H1 (cell line): Measurements from ENCODE around the gene SLX4IP. TPM values are rescaled to one million over a fixed set of nuclear protein-coding genes. Genes with fewer than 3 reads are reported as not detected.

ENCODE experiments used
- CTCF ChIA-PET: fragments of 300-600 bp; sonication (Branson Sonifier 250); formaldehyde crosslinking; loops from one replicate; lab custom pipeline; 2021; ENCODE audit not compliant: partially characterized antibody; lab: Charles Lee
- POLR2A ChIA-PET: fragments of 300-600 bp; sonication (Branson Sonifier 250); formaldehyde crosslinking; loops from one replicate; lab custom pipeline; 2021; ENCODE audit warnings: inconsistent platforms; ENCODE audit not compliant: partially characterized antibody; lab: Charles Lee
- DNase-seq, 2 experiments: peaks; one replicate each; pipeline versions ENCODE4 v3.0.0 to v3.0.0-alpha.2; 2010 to 2022; ENCODE audit warnings: low spot score in 2 of 2, low read depth in 1 of 2, mixed read lengths in 1 of 2
- FAIRE-seq: peaks from 2 replicates; lab custom pipeline; 2011; peaks lifted over from hg19 to GRCh38; lab: Jason Lieb, UNC
- H2AFZ ChIP-seq: 2 replicates; pipeline ENCODE4 v1.8.1; 2012; ENCODE audit warnings: low read length, inconsistent platforms
- H2AK5ac ChIP-seq: 2 replicates; pipeline ENCODE4 v1.6.1; 2013; ENCODE audit warnings: low read depth, low read length
- H2BK120ac ChIP-seq: replicated peaks from 2 replicates; pipeline ENCODE3; 2013; ENCODE audit warnings: low read depth, low read length, inconsistent platforms
- H2BK12ac ChIP-seq: 2 replicates; pipeline ENCODE4 v1.6.1; 2013; ENCODE audit warnings: low read depth, low read length
- H2BK15ac ChIP-seq: 2 replicates; pipeline ENCODE4 v1.6.1; 2013; ENCODE audit warnings: low read length
- H2BK20ac ChIP-seq: 2 replicates; pipeline ENCODE4 v1.6.1; 2013; ENCODE audit warnings: low read length
- H2BK5ac ChIP-seq: 2 replicates; pipeline ENCODE4 v1.6.1; 2013; ENCODE audit warnings: low read depth, low read length
- H3K14ac ChIP-seq: 2 replicates; pipeline ENCODE4 v1.6.1; 2013; ENCODE audit warnings: inconsistent platforms; ENCODE audit not compliant: insufficient read length
- H3K18ac ChIP-seq: 2 replicates; pipeline ENCODE4 v1.6.1; 2013; ENCODE audit warnings: low read length; ENCODE audit errors: extremely low read depth
- H3K23ac ChIP-seq: 2 replicates; pipeline ENCODE4 v1.6.1; 2013; ENCODE audit warnings: inconsistent platforms; ENCODE audit not compliant: insufficient read length
- H3K23me2 ChIP-seq: 2 replicates; pipeline ENCODE4 v1.6.1; 2013; ENCODE audit warnings: low read depth, low read length
- H3K27ac ChIP-seq: 2 replicates; pipeline ENCODE4 v1.6.1; 2011; ENCODE audit warnings: low read depth, low read length, inconsistent platforms
- H3K27me3 ChIP-seq, 4 experiments: replicated peaks in 1 of 4; 1 replicate in 1 of 4; 2 replicates in 3 of 4; pipeline versions ENCODE4 v1.6.1 to v1.8.1; 2011 to 2013; ENCODE audit warnings: low read length in 3 of 4, mild to moderate bottlenecking in 3 of 4, inconsistent platforms in 2 of 4, mixed read lengths in 2 of 4, moderate library complexity in 1 of 4; ENCODE audit not compliant: control insufficient read depth in 3 of 4, insufficient read depth in 3 of 4; ENCODE audit errors: extremely low read depth in 1 of 4
- H3K36me3 ChIP-seq, 4 experiments: 2 replicates each; pipeline versions ENCODE4 v1.6.1 to v1.8.1; 2011 to 2013; ENCODE audit warnings: mild to moderate bottlenecking in 4 of 4, low read length in 3 of 4, moderate library complexity in 2 of 4, control low read depth in 1 of 4, inconsistent platforms in 1 of 4; ENCODE audit not compliant: insufficient read depth in 4 of 4, control insufficient read depth in 2 of 4
- H3K4ac ChIP-seq: replicated peaks from 2 replicates; pipeline ENCODE3; 2013; ENCODE audit warnings: low read length, low read depth, mixed read lengths, inconsistent platforms; ENCODE audit not compliant: insufficient read length
- H3K4me1 ChIP-seq, 4 experiments: replicated peaks in 1 of 4; 1 replicate in 1 of 4; 2 replicates in 3 of 4; pipeline versions ENCODE4 v1.6.1 to v1.8.1; 2011 to 2013; ENCODE audit warnings: low read length in 3 of 4, inconsistent platforms in 2 of 4, mixed read lengths in 1 of 4; ENCODE audit not compliant: insufficient read depth in 4 of 4, control insufficient read depth in 3 of 4
- H3K4me2 ChIP-seq, 2 experiments: 2 replicates each; pipeline versions ENCODE4 v1.6.1 to v1.8.1; 2011 to 2013; ENCODE audit warnings: low read depth in 2 of 2, low read length in 2 of 2, control low read depth in 1 of 2, inconsistent platforms in 1 of 2, mild to moderate bottlenecking in 1 of 2; ENCODE audit not compliant: insufficient read depth in 1 of 2
- H3K4me3 ChIP-seq, 4 experiments: fragments of 200-600, 300-600 bp in 1 of 4; sonication (generic), shearing (Covaris generic), sonication (Bioruptor Twin) in 1 of 4; 2 replicates each; pipeline versions ENCODE4 v1.5.1 to v1.8.1; 2011 to 2016; ENCODE audit warnings: low read length in 4 of 4, low read depth in 3 of 4, control low read depth in 2 of 4, inconsistent platforms in 2 of 4, mild to moderate bottlenecking in 2 of 4, mixed read lengths in 1 of 4, moderate library complexity in 1 of 4; ENCODE audit not compliant: insufficient read depth in 2 of 4; ENCODE audit errors: extremely low read depth in 1 of 4
- H3K56ac ChIP-seq: replicated peaks from 2 replicates; pipeline ENCODE3; 2013; ENCODE audit warnings: low read depth, mild to moderate bottlenecking, mixed read lengths, low read length, inconsistent platforms; ENCODE audit not compliant: insufficient read length
- H3K79me1 ChIP-seq: 2 replicates; pipeline ENCODE4 v1.6.1; 2013; ENCODE audit warnings: low read depth, low read length, control low read depth
- H3K79me2 ChIP-seq, 2 experiments: 2 replicates each; pipeline versions ENCODE4 v1.6.1 to v1.8.1; 2012 to 2013; ENCODE audit warnings: low read length in 2 of 2, mild to moderate bottlenecking in 2 of 2, inconsistent platforms in 1 of 2; ENCODE audit not compliant: insufficient read depth in 2 of 2, control insufficient read depth in 1 of 2
- H3K9ac ChIP-seq, 4 experiments: replicated peaks in 1 of 4; 1 replicate in 1 of 4; 2 replicates in 3 of 4; pipeline versions ENCODE4 v1.6.1 to v1.8.1; 2011 to 2013; ENCODE audit warnings: low read depth in 3 of 4, low read length in 3 of 4, control low read depth in 2 of 4, mild to moderate bottlenecking in 2 of 4, moderate library complexity in 2 of 4, inconsistent platforms in 1 of 4; ENCODE audit errors: extremely low read depth in 1 of 4
- H3K9me3 ChIP-seq, 2 experiments: 2 replicates each; pipeline versions ENCODE4 v1.6.1 to v1.8.1; 2012 to 2013; ENCODE audit warnings: mild to moderate bottlenecking in 2 of 2, moderate library complexity in 2 of 2, control low read depth in 1 of 2, inconsistent platforms in 1 of 2, low read depth in 1 of 2, low read length in 1 of 2, mixed read lengths in 1 of 2; ENCODE audit not compliant: insufficient read depth in 2 of 2
- H4K20me1 ChIP-seq, 2 experiments: replicated peaks in 1 of 2; 2 replicates each; pipeline versions ENCODE3 to v1.8.1; 2011 to 2013; ENCODE audit warnings: inconsistent platforms in 2 of 2, low read length in 2 of 2, mild to moderate bottlenecking in 1 of 2; ENCODE audit not compliant: insufficient read depth in 2 of 2, control insufficient read depth in 1 of 2
- H4K5ac ChIP-seq: 2 replicates; pipeline ENCODE4 v1.6.1; 2013; ENCODE audit warnings: low read length, low read depth, mixed read lengths, inconsistent platforms; ENCODE audit not compliant: insufficient read length
- H4K8ac ChIP-seq: 2 replicates; pipeline ENCODE4 v1.8.0; 2013; ENCODE audit warnings: mild to moderate bottlenecking, moderate library complexity, low read length, inconsistent platforms; ENCODE audit not compliant: insufficient read depth; ENCODE audit errors: extremely low read depth
- H4K91ac ChIP-seq: replicated peaks from 2 replicates; pipeline ENCODE3; 2013; ENCODE audit warnings: low read length, mixed read lengths, inconsistent platforms; ENCODE audit not compliant: insufficient read length
- NANOG ChIP-seq: IDR thresholded peaks from 2 replicates; pipeline ENCODE4 v1.6.1; 2011; ENCODE audit warnings: low read length, low read depth, mild to moderate bottlenecking, inconsistent platforms; ENCODE audit not compliant: insufficient read depth, poor library complexity, severe bottlenecking
- PHF8 ChIP-seq: fragments of 200-600 bp; sonication (generic); conservative IDR thresholded peaks from 2 replicates; pipeline ENCODE4 v1.7.1; 2012; ENCODE audit warnings: low read depth, mild to moderate bottlenecking, inconsistent platforms, low read length, moderate library complexity
- POLR2A ChIP-seq, 2 experiments: IDR thresholded peaks; 1 replicate in 1 of 2; 2 replicates in 1 of 2; pipeline ENCODE4 v1.6.1; 2011; ENCODE audit warnings: low read depth in 2 of 2, low read length in 2 of 2, mild to moderate bottlenecking in 2 of 2; ENCODE audit errors: control extremely low read depth in 1 of 2
- POLR2AphosphoS5 ChIP-seq: IDR thresholded peaks from 2 replicates; pipeline ENCODE4 v1.6.1; 2011; ENCODE audit warnings: low read depth, low read length
- RBBP5 ChIP-seq: IDR thresholded peaks from 2 replicates; pipeline ENCODE4 v1.7.1; 2012; ENCODE audit warnings: low read depth, mild to moderate bottlenecking, inconsistent platforms, low read length, moderate library complexity, borderline replicate concordance
- SAP30 ChIP-seq: fragments of 300-600 bp; sonication (generic); IDR thresholded peaks from 2 replicates; pipeline ENCODE4 v1.7.1; 2012; ENCODE audit warnings: low read length, moderate library complexity, mild to moderate bottlenecking, inconsistent platforms; ENCODE audit not compliant: insufficient read depth, insufficient replicate concordance
- SIN3A ChIP-seq, 2 experiments: IDR thresholded peaks in 1 of 2; conservative IDR thresholded peaks in 1 of 2; 2 replicates each; pipeline ENCODE4 v1.6.1; 2011 to 2012; ENCODE audit warnings: low read length in 2 of 2, improper control_type of control experiment in 1 of 2, low read depth in 1 of 2, mild to moderate bottlenecking in 1 of 2
- SP1 ChIP-seq: IDR thresholded peaks from 2 replicates; pipeline ENCODE4 v1.6.1; 2011; ENCODE audit warnings: low read depth, low read length
- SUZ12 ChIP-seq: fragments of 200-600 bp; sonication (generic); IDR thresholded peaks from 2 replicates; pipeline ENCODE4 v1.6.1; 2012; ENCODE audit warnings: mild to moderate bottlenecking, inconsistent platforms, low read length, moderate library complexity, mixed read lengths
- WGBS, 2 experiments: shearing (Covaris generic) in 1 of 2; methylation state at CpG; one replicate each; pipeline versions ENCODE4 v1.1.6 to v1.1.7; 2013 to 2015; ENCODE audit warnings: low lambda C conversion rate in 2 of 2, mixed read lengths in 2 of 2, inconsistent platforms in 1 of 2, low coverage in 1 of 2, missing lambda C conversion rate in 1 of 2; ENCODE audit not compliant: insufficient replicate concordance in 2 of 2, insufficient coverage in 1 of 2, insufficient read length in 1 of 2; ENCODE audit errors: extremely low coverage in 1 of 2, missing lambda C conversion rate in 1 of 2; 5-methylcytosine and 5-hydroxymethylcytosine counted together
- polyA plus RNA-seq, 7 experiments: library from polyadenylated mRNA; depleted of rRNA in 3 of 7; stranded (reverse) in 5 of 7; unstranded in 2 of 7; fragments of >200 nt in 5 of 7; fragments of 200-250 nt in 2 of 7; gene quantifications; 1 replicate in 5 of 7; 2 replicates in 1 of 7; 4 replicates in 1 of 7; pipeline versions ENCODE4 v1.2.1 to v1.2.3, GENCODE V29; 2011 to 2013; ENCODE audit warnings: missing spikeins in 2 of 7, mixed read lengths in 2 of 7
- total RNA-seq: library from RNA; stranded (reverse); fragmentation: NEBNext Ultra II Directional; extraction: Animal tissue kit (Norgen Biotek cat#: 25700); gene quantifications from 2 replicates; pipeline ENCODE4 v1.2.1, GENCODE V29; 2021
- TF ChIP-seq, protein P1 (sequence below): IDR thresholded peaks from 2 replicates; pipeline ENCODE4 v1.6.1; 2011; ENCODE audit warnings: low read depth, mild to moderate bottlenecking, low read length; ENCODE audit not compliant: insufficient read depth

The SLX4IP gene
- total and polyA plus RNA-seq, 2 of the 8 experiments (the other 6 are each of a cell fraction or from before 2014, with no cell fraction given) = 2.4 to 8.7 TPM

DNA sequence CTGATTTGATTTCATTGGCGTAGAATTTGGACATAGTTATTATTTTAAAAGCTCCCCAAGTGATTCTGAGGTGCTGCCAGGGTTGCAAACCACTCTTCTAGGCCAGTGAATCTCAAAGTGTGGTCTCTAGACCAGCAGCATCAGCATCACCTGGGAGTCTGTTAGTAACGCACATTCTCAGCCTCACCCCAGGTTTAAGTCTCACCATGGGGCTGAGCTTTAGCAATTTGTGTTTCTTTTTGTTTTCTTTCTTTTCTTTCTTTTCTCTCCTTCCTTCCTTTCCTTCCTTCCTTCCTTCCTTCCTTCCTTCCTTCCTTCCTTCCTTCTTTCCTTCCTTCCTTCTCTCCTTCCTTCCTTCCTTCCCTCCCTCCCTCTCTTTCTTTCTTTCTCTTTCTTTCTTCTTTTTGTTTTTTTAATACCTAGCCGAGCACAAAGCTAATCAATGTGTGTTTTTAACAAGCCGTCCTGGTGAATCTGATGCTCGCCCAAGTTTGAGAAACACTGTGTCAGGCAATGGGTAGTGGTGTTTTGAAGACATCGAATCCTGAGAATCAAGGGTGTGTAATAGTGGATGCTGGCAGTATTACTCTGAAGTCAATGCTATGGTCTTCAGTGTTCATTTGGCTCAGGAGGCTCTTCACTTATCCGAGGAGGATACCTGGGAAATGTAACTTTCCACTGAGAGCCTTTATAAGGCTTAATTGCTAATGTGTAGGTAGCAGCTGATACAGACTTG is 104.9 kb downstream of the SLX4IP start:
- H3K27me3 ChIP-seq = no peaks in the 10 kb centered on the region
- no peaks in the 10 kb centered on the region for H3K79me1 ChIP-seq
- no peak overlapping the region for H2BK15ac ChIP-seq
- no peak overlapping the region for H3K14ac ChIP-seq
- H2AK5ac ChIP-seq = no peak overlapping the region
- no peak overlapping the region for H3K4me3 ChIP-seq
- ChIA-PET POLR2A (interaction anchor here (0.6 kb wide), 1 partner anchor 126 kb away, joined by 3 read pairs; no protein-coding TSS in a partner anchor), CTCF (interaction anchor here (0.6 to 1.8 kb wide), 6 partner anchors 10 to 418 kb away, joined by 3 to 7 read pairs (median 3); partner anchors contain the start of gene MKKS)
- H2AFZ ChIP-seq = no peak overlapping the region
- H3K9ac ChIP-seq = no peak overlapping the region
- no peaks in the 10 kb centered on the region for H3K36me3 ChIP-seq
- peak overlapping the region; percentile 9; the same call in 1 of the 2 replicates for H3K18ac ChIP-seq
- H3K79me2 ChIP-seq = 0 out of 4 replicates have a peak, but pooled peaks cover 0 to 3% of the 10 kb centered on the region in 2 experiments
- no peak overlapping the region for H3K56ac ChIP-seq
- H4K8ac ChIP-seq = no peak overlapping the region
- no peaks in the 10 kb centered on the region for H4K20me1 ChIP-seq
- H2BK20ac ChIP-seq = 0 out of 2 replicates have a peak overlapping the region, but pooled peaks have one; percentile 23
- WGBS, 2 experiments = 81% methylated on average over 7 of the region's 7 CpGs; no CpG with 5 or more reads in 1 of the 2 experiments
- no peak overlapping the region for H2BK120ac ChIP-seq
- no peak overlapping the region for H3K4ac ChIP-seq
- no peaks in the 10 kb centered on the region for H3K23me2 ChIP-seq
- H4K91ac ChIP-seq = no peak overlapping the region
- H3K4me1 ChIP-seq = peaks cover 0 to 3% (median 1%) of the 10 kb centered on the region in 4 experiments; a peak in 4 of 7 replicates
- no peak overlapping the region for H4K5ac ChIP-seq
- H3K27ac ChIP-seq = no peak overlapping the region
- H2BK5ac ChIP-seq = no peak overlapping the region
- no peak for FAIRE-seq
- no peak overlapping the region for H3K4me2 ChIP-seq
- no peak for DNase-seq
- no peaks in the 10 kb centered on the region for H3K9me3 ChIP-seq
- H3K23ac ChIP-seq = no peak overlapping the region
- H2BK12ac ChIP-seq = no peak overlapping the region
- no peak for TF ChIP-seq SIN3A (conservative IDR thresholded peaks at IDR 0.05 in 1 of 2, IDR thresholded peaks at IDR 0.05 in 1 of 2; ENCODE audit: low read depth in 1 of 2, low read length in 2 of 2)
- TF ChIP-seq POLR2A (IDR thresholded peaks at IDR 0.05; ENCODE audit: control extremely low read depth in 1 of 2, low read depth in 2 of 2, low read length in 2 of 2) = no peak
- TF ChIP-seq SUZ12 = no peak
- no peak for TF ChIP-seq POLR2AphosphoS5
- no peak for TF ChIP-seq SP1
- TF ChIP-seq SAP30 = no peak
- no peak for TF ChIP-seq NANOG
- no peak for TF ChIP-seq RBBP5
- TF ChIP-seq PHF8 = no peak
- TF ChIP-seq, protein P1, sequence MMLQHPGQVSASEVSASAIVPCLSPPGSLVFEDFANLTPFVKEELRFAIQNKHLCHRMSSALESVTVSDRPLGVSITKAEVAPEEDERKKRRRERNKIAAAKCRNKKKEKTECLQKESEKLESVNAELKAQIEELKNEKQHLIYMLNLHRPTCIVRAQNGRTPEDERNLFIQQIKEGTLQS = no peak
